NB4 (cell line): ENCODE results near the gene CAPN10.

Experiments used
- POLR2A ChIP-seq: IDR thresholded peaks from 2 replicates; pipeline ENCODE4 v1.6.1; 2011; ENCODE audit warnings: mild to moderate bottlenecking; ENCODE audit not compliant: insufficient read length; ENCODE audit errors: extremely low read depth
- TF ChIP-seq, protein P1 (sequence below): IDR thresholded peaks from 2 replicates; pipeline ENCODE4 v1.6.1; 2011; ENCODE audit warnings: low read depth, low read length

DNA sequence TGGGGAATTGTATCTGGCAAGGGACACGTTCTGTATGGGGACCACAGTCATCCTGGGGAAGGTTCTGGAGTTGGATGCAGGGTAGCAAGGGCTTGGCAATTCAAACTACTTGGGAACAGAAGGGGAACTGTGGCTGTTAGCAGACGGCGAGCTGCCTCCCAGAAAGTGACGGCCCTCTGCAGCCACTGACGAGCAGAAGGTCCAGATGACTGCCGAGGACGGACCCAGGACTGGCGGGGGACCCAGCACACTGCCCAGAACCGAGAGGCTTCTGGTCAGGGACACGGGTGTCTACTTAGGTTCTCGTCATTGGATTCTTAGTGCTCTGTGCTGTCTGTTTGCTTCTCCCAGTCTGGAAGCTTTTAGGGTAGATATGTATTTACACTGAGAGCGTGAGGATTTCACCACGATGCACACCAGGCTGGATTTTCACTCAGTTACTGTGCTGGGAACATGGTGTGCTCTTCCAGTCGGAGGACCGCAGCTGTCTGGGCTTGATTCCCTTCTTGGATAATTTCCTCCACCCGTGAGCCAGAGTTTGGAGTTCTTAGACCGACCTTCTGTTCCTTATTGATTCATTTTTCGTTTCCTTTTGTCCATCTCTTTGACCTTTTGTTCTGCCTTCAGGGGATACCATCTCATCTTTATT, 52.1 kb downstream of the CAPN10 start:
- TF ChIP-seq, protein P1, sequence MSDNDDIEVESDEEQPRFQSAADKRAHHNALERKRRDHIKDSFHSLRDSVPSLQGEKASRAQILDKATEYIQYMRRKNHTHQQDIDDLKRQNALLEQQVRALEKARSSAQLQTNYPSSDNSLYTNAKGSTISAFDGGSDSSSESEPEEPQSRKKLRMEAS: no peak
- TF ChIP-seq POLR2A: no peak
